ENCODE results near the gene GKAP1. TPM values are rescaled to one million over a fixed set of nuclear protein-coding genes. Genes with fewer than 3 reads are reported as not detected.
"Not testable (repeated sequence)": the region's sequence is repeated elsewhere in the genome, so short reads cannot be mapped to it uniquely, and the experiment has no call there.

Gene GKAP1
- total RNA-seq, 1 donor from 2014 or later, result not detected

DNA sequence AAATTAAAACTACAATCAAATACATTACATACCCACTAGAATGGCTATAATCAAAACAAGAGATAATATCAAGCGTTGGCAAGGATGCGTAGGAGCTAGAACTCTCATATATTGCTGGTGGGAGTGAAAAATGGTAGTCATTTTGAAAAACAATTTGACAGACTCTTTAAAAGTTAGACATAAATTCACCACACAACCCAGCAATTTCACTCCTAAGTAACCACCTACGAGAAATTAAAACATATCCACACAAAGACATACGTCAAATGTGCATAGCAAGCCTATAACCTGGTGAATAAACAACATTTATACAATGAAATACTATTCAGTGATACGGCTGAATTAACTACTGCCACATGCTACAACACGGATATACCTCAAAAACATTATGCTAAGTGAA, 44.7 kb downstream of the GKAP1 start:
- Histone ChIP-seq H3K4me3 (no peak overlapping the region), H3K36me3 (peaks cover 3 to 4% of the 10 kb centered on the region in 2 donors), H3K4me1 (no peaks in the 10 kb centered on the region), H3K27me3 (no peaks in the 10 kb centered on the region), H3K27ac (no peak overlapping the region), H3K9me3 (no peaks in the 10 kb centered on the region)
- TF ChIP-seq, protein P1, sequence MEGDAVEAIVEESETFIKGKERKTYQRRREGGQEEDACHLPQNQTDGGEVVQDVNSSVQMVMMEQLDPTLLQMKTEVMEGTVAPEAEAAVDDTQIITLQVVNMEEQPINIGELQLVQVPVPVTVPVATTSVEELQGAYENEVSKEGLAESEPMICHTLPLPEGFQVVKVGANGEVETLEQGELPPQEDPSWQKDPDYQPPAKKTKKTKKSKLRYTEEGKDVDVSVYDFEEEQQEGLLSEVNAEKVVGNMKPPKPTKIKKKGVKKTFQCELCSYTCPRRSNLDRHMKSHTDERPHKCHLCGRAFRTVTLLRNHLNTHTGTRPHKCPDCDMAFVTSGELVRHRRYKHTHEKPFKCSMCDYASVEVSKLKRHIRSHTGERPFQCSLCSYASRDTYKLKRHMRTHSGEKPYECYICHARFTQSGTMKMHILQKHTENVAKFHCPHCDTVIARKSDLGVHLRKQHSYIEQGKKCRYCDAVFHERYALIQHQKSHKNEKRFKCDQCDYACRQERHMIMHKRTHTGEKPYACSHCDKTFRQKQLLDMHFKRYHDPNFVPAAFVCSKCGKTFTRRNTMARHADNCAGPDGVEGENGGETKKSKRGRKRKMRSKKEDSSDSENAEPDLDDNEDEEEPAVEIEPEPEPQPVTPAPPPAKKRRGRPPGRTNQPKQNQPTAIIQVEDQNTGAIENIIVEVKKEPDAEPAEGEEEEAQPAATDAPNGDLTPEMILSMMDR (IDR thresholded peaks at IDR 0.05), result no peak
- no peak for DNase-seq (ENCODE audit: low spot score in 2 of 2)
- intact Hi-C loops (cut with DNase I), result no loop called here

DNA sequence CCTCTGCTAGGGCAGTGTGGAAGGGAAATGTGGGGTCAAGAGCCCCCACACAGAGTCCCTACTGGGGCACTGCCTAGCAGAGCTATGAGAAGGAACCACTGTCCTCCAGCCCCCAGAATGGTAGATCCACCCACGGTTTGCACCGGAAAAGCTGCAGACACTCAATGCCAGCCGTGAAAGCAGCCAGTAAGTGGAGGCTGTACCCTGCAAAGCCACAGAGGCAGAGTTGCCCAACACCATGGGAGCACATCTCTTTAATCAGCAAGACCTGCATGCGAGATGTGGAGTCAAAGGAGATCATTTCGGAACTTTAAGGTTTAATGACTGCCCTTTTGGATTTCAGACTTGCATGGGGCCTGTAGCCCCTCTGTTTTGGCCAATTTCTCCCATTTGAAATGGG, 52.2 kb downstream of the GKAP1 start:
- Histone ChIP-seq H3K27me3 (no peaks in the 10 kb centered on the region), H3K36me3 (peaks cover 0 to 7% of the 10 kb centered on the region in 2 donors), H3K4me1 (no peaks in the 10 kb centered on the region), H3K27ac (no peak overlapping the region), H3K9me3 (peaks cover 0 to 9% of the 10 kb centered on the region in 2 donors), H3K4me3 (no peak overlapping the region)
- DNase-seq (ENCODE audit: low spot score in 2 of 2), result no peak
- TF ChIP-seq, protein P1 (IDR thresholded peaks at IDR 0.05), result no peak
- intact Hi-C loops (cut with DNase I), result no loop called here

DNA sequence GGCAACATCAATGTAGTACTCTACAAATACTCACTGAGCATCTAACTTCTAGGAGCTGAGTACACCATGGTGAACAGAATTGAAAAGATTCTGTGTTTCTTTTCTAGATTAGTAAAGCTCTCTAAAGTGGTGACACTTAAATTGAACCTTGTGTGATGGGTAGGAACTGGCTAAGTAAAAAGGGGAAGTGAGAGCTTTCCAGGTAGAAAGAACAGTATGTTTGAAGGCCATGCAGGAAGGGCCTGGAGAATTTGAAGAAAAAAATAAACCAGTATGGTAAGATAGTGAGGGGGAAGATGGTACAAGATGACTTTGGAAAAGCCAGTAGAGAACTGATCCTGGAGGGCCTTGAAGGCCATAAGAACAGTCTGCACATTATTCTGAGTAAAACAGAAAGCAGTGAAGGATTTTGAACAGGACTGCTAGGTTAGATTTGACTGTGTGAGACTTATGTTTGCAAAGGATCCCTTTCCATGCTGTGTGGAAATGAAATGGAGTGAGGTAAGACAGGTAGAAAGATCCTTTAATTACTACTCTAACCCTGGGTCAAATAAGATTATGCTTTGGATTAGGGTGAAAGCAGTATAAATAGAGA, 63.1 kb downstream of the GKAP1 start:
- intact Hi-C loops (cut with DNase I), result no loop called here
- TF ChIP-seq, protein P1 (IDR thresholded peaks at IDR 0.05), result no peak

DNA sequence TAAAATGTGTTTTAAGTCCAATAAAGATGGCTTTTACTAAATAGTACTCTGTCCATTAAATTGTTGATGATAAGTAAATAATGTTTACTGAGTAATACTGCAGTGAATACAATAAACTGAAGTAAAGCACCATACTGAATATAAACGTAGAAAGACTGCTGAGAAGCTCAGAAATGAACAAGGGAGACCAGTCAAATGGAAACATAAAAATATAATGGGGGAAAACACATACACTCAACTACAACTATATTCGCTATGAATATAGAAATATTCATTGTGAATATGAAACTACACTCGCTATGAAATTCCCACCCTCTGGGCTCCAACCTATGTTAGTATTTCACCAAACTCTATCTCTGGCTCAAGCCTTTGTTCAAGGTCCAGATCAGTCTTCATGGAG, 67.9 kb downstream of the GKAP1 start:
- Histone ChIP-seq H3K36me3 (peaks cover 7 to 9% of the 10 kb centered on the region in 2 donors), H3K4me1 (no peaks in the 10 kb centered on the region), H3K27ac (no peak overlapping the region), H3K27me3 (no peaks in the 10 kb centered on the region), H3K9me3 (no peaks in the 10 kb centered on the region), H3K4me3 (no peak overlapping the region)
- no peak for DNase-seq (ENCODE audit: low spot score in 2 of 2)
- TF ChIP-seq, protein P1 (IDR thresholded peaks at IDR 0.05), result no peak
- intact Hi-C loops (cut with DNase I), result no loop called here

More for the DNA sequence above, 63.1 kb downstream of the GKAP1 start:
- Histone ChIP-seq H3K36me3 (peaks cover 7 to 9% of the 10 kb centered on the region in 2 donors), H3K4me3 (no peak overlapping the region), H3K9me3 (no peaks in the 10 kb centered on the region), H3K27ac (no peak overlapping the region), H3K4me1 (no peaks in the 10 kb centered on the region), H3K27me3 (no peaks in the 10 kb centered on the region)
- DNase-seq (ENCODE audit: low spot score in 2 of 2), result no peak

DNA sequence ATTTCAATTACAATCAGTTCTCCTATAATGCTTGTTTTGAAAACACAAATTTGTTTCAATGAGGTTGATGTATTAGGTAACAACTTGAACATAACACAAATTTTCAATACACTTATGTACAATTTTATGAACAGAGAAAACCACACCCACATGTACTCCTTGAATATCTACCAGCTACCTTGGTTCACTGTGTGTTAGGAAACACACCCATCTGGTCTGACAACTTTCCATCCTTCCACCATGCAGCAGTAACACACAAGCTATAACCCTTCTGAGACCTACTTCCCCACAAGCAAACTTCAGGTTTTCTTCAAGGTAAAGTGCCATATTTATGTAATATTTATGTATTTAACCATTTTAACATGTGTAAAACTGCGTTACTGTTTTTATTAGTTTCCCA, 73.4 kb downstream of the GKAP1 start:
- DNase-seq (ENCODE audit: low spot score in 2 of 2), result no peak
- H3K36me3 ChIP-seq, result peaks cover 4 to 9% of the 10 kb centered on the region in 2 donors
- no peak overlapping the region for H3K27ac ChIP-seq
- H3K9me3 ChIP-seq, result no peaks in the 10 kb centered on the region
- H3K27me3 ChIP-seq, result no peaks in the 10 kb centered on the region
- TF ChIP-seq, protein P1 (IDR thresholded peaks at IDR 0.05), result no peak
- no peak overlapping the region for H3K4me3 ChIP-seq
- intact Hi-C loops (cut with DNase I), result no loop called here
- no peaks in the 10 kb centered on the region for H3K4me1 ChIP-seq

DNA sequence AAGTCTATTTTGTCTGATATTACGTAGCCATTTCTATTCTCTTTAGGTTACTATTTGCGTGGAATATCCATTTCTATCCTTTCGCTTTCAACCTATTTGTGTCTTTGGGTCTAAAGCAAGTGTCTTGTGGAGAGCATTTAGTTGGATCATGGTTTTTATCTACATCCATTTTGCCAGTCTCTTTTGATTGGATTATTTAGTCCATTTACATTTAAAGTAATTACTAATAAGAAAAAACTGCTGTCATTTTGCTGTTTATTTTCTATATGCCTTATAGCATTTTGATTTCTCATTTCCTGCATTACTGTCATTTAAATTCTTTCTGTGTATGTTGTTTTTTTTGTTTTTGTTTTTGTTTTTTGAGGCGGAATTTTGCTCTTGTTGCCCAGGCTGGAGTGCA, 83.8 kb downstream of the GKAP1 start:
- TF ChIP-seq, protein P1 (IDR thresholded peaks at IDR 0.05), result no peak

DNA sequence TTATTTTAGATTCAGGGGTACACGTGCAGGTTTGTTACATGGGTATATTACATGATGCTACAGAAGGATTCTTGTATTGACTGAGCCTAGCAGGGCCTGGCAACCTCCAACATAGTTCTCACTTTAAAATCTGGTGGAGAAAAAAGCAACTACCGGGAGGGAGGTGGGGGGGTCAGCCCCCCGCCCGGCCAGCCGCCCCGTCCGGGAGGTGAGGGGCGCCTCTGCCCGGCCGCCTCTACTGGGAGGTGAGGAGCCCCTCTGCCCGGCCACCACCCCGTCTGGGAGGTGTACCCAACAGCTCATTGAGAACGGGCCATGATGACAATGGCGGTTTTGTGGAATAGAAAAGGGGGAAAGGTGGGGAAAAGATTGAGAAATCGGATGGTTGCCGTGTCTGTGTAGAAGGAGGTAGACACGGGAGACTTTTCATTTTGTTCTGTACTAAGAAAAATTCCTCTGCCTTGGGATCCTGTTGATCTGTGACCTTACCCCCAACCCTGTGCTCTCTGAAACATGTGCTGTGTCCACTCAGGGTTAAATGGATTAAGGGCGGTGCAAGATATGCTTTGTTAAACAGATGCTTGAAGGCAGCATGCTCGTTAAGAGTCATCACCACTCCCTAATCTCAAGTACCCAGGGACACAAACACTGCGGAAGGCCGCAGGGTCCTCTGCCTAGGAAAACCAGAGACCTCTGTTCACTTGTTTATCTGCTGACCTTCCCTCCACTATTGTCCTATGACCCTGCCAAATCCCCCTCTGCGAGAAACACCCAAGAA, 88.8 kb downstream of the GKAP1 start:
- H3K9me3 ChIP-seq; DNase-seq (ENCODE audit: low spot score in 2 of 2); intact Hi-C loops (cut with DNase I); H3K4me3 ChIP-seq; H3K4me1 ChIP-seq; H3K36me3 ChIP-seq; H3K27me3 ChIP-seq; H3K27ac ChIP-seq: not testable (repeated sequence)

More for the DNA sequence above, 83.8 kb downstream of the GKAP1 start:
- Histone ChIP-seq H3K27ac (no peak overlapping the region), H3K4me1 (no peaks in the 10 kb centered on the region), H3K4me3 (no peak overlapping the region), H3K9me3 (peaks cover 0 to 3% of the 10 kb centered on the region in 2 donors), H3K27me3 (no peaks in the 10 kb centered on the region), H3K36me3 (peaks cover 0 to 9% of the 10 kb centered on the region in 2 donors)
- intact Hi-C loops (cut with DNase I), result no loop called here
- DNase-seq (ENCODE audit: low spot score in 2 of 2), result no peak
